SK-MEL-5 (cell line): Measurements from ENCODE around the gene CAMK1D. TPM values are rescaled to one million over a fixed set of nuclear protein-coding genes. Genes with fewer than 3 reads are reported as not detected.
"Not testable (repeated sequence)": the region's sequence is repeated elsewhere in the genome, so short reads cannot be mapped to it uniquely, and the experiment has no call there.

Source experiments
- DNase-seq: peaks from one replicate; pipeline ENCODE4 v3.0.0-alpha.2; 2016; ENCODE audit warnings: low read depth, low spot score
- in situ Hi-C: cut with HindIII; loops from 2 replicates; pipeline ENCODE4 v1.10.0; 2016; ENCODE audit warnings: low sequenced_read_pairs, high pct_unique_total_duplicates, low pct_unique_long_range_greater_than_20kb
- polyA plus RNA-seq, 2 experiments: library from polyadenylated mRNA; depleted of rRNA; stranded (reverse); fragments of >200 nt; gene quantifications; 2 replicates each; pipeline ENCODE4 v1.2.3, GENCODE V29; 2015
- total RNA-seq: library from RNA; depleted of rRNA; stranded (reverse); fragments of >200 nt; shearing (Covaris generic); gene quantifications from 2 replicates; pipeline ENCODE4 v1.2.3, GENCODE V29; 2014; rRNA removed

CAMK1D gene
- 0.16 and 0.37 TPM in 2 replicates for total RNA-seq
- 0.05 TPM in 1 of 2 replicates, not detected in the other for polyA plus RNA-seq (2015; cell fraction: cytosol; rRNA removed)
- 0.04 and 0.70 TPM in 2 replicates for polyA plus RNA-seq (2015; cell fraction: nucleus; rRNA removed)

DNA sequence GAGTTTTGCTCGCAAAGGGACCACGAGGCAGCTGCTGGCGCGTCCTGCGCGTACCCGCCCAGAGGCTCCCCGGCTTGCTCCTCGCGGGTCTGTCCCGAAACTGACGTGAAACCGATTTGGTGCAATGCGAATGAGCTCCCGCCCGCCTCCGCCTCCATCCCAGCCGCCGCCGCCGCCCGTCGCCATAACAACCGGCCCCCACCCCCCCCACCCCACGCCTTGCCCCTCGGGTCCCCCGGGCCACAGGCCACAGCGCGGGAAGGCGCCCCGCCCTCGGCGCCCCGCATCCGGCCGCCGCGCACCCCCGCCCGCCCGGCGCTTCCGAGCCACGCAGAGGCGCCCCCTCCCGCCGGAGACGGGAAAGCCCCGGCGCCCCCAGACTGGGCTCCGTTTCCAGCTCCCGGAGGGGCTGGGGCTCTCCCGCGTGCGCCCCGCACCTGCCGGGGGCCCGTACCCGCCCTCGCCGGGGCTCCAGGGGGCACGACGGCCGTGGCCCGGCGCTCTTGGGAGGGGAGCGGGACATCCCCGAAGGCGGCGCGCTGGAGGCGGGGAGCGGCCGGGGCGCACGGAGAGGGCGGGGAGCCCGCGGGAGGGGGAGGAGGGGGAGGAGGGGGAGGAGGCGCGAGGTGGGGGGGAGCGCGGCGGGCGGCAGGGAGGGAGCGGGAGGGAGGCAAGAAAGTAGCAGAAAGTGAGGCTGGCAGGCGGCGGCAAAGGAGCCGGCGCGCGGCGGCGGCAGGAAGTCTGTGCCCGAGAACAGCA is at the start of gene CAMK1D:
Gene CAMK1D, plus strand, starts transcription at position 678 of the 759 bp plus-strand sequence.
- in situ Hi-C loops: no loop called here

DNA sequence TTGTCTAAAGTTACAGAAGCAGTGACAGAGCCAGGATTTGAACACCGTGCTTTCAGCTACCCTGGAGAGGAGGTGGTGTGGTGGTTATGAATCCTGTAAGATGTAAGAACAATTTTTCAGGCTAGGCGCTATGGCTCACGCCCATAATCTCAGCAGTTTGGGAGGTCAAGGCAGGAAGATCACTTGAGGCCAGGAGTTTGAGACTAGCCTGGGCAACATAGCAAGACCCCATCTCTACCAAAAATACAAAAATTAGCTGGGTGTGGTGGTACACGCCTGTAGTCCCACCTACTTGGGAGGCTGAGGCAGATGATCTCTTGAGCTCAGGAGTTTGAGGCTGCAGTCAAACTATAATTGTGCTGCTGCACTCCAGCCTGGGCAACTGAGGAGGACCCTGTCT is 48.3 kb upstream of the CAMK1D start:
- DNase-seq, in situ Hi-C loops: not testable (repeated sequence)

More for the DNA sequence above, at the start of gene CAMK1D:
- peak; percentile 3 for DNase-seq

DNA sequence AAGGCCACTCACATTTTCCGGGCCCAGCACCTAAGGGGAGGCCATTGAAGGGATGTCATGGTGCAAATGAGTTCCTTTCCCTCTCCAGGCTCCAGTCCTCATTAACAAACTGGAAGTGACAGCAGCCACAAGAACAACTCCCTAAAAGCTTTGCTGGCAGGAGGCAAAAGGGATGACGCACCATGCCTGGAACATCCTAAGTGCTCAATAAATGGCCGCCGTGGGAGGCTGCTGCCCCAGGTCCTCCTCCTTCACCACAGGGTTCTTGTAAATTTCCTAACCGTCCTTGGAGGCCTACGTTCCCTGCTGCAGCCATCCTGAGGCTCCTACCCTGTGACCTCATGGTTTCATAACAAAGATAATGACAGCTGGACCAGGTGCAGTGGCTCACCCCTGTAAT is 41.3 kb upstream of the CAMK1D start:
- in situ Hi-C loops: no loop called here
- DNase-seq: no peak

DNA sequence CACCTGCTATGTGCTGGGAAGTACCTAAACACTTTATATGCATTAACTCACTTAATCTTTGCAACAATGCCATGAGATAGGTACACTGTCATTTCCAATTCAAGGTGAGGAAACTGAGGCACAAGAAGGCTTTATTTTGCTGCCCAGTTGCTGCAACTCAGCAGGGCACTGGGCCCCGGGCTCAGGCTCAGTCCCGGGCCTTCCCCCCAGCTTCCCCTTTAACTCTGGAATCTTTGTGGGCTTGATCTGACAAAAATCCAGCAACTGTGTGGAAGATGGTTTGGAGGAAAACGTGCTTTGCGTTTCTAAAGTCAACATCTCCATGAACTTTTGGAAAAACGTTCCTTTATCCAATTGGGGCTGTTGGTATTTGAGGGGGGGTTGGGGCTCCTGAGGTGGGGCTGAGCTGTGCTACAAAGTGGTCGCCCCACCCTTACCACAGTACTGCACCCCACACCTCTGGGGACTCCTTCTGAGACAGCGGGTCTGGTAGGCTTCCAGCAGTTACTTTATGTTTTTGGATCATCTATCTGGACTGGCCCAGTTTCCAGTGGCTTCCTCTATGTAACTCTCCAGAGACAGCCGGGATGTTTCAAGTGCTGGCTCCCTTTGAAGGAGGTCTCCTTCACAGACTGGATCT is 40.5 kb upstream of the CAMK1D start:
- no peak for DNase-seq
- in situ Hi-C loops: no loop called here

DNA sequence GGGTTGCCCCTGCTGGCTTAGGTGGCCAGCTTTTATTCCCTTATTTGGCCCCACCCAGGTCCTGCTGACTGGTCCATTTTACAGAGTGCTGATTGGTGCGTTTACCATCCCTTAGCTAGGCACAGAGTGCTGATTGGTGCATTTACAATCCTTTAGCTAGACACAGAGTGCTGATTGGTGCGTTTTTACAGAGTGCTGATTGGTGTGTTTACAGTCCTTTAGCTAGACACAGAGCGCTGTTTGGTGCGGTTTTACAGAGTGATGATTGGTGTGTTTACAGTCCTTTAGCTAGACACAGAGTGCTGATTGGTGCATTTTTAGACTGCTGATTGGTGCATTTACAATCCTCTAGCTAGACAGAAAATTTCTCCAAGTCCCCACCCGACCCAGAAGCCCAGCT is 39.6 kb upstream of the CAMK1D start:
- DNase-seq, in situ Hi-C loops: not testable (repeated sequence)

DNA sequence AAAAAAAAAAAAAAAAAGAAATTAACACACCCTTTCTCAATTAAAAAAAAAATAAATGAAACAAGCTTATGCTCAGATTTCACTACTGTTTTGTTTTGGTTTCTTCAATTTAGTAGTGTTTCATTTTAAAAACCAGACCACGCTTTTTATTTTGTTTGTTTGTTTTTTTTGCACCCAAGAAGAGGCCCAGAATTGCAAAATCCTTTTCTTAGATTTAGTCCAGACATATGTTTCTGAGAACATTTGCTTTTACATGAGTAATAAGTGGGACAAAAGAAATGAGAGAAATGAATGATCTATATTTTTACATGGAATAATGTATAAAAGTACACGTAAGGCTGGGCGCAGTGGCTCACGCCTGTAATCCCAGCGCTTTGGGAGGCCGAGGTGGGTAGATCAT is 34.5 kb upstream of the CAMK1D start:
- in situ Hi-C loops: no loop called here
- DNase-seq: no peak

DNA sequence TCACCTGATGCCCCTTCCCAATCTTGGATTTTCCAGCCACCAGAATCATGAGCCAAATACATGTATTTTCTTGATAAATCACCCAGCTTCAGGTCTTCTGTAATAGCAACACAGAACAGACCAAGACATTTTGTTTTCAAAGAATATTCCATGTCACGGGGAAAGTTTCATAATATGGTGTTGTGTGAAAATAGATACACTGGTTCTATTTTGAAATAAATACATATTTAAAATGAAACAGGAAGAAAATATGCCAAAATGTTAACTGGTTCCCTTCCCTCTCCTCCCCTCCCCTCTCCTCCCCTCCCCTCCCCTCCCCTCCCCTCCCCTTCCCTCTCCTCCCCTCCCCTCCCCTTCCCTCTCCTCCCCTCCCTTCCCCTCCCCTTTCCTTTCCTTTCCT is 30.3 kb upstream of the CAMK1D start:
- in situ Hi-C loops: no loop called here
- DNase-seq: no peak

DNA sequence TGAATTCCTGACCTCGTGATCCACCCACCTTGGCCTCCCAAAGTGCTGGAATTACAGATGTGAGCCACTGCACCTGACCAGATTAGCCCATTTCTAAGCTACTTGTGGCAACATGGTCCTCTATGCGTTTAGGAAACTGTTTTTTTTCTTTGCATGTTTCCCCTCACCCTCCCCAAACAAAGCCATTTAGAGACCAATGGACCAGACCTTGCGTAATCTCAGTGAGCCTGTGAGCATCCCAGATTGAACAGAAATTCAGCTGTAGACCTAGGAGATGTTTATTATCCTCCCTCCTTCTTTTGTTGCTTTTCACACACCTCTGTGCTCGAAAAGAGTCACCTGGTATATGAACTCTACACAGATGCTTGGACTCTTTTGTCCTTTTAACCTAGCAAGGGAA is 28.5 kb upstream of the CAMK1D start:
- no peak for DNase-seq
- in situ Hi-C loops: no loop called here

DNA sequence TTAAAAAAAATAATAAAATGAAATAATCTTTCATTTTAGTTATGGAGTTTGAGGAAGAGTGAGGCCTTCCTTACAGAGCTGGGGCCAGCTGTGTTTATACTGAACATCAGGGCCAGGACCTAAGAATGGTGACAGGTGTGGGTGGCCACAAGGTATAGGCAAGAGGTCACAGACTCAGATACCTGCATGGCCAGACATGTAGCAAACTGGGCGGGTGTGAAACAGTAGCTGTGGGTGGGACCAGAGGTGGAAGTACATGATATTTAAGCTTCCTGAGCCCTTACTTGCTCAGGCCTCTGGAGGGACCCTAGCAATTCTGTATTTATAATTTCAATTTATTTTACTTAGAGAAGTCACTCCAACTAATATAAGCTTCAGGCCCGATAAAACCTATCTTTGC is 27.7 kb upstream of the CAMK1D start:
- in situ Hi-C loops: no loop called here
- DNase-seq: no peak

DNA sequence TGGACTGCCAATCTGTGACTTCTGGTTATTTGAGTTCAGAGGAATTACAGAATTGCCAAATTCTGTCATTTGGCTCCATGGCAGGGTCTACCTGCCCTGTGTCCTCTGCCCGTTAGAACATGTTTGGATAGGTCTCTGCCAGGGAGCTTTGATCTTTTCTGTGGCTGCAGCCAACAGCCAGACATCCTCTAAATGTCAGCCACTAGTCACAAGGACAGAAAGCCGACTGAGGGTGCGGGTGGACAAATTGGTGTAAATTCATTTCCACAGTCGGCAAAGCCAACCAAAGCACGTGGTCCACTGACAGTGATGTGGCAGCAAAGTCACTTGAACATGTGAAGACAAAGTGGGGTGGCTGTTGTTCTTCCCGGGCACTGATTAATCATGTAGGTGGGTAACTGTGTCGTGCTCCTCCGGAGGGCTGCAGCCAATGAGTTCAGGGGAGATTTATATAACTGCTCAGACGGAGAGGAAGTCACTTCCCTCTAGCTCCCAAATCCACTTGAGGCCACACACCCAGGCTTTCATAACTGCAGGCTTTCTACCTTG is 26.7 kb upstream of the CAMK1D start:
- in situ Hi-C loops: no loop called here
- no peak for DNase-seq

DNA sequence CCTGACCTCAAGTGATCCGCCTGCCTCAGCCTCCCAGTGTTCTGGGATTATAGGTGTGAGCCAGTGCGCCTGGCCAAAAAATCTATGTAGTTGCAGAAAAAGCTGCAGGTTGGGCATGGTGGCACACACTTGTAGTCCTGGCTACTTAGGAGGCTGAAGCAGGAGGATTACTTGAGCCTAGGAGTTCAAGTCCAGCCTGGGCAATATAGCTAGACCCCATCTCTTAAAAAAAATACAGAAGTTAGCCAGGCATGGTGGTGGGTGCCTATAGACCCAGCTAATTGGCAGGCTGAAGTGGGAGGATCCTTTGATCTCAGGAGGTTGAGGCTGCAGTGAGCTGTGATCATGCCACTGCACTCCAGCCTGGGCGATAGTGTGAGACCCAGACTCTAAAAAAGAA is 24.8 kb upstream of the CAMK1D start:
- in situ Hi-C loops: no loop called here
- no peak for DNase-seq

DNA sequence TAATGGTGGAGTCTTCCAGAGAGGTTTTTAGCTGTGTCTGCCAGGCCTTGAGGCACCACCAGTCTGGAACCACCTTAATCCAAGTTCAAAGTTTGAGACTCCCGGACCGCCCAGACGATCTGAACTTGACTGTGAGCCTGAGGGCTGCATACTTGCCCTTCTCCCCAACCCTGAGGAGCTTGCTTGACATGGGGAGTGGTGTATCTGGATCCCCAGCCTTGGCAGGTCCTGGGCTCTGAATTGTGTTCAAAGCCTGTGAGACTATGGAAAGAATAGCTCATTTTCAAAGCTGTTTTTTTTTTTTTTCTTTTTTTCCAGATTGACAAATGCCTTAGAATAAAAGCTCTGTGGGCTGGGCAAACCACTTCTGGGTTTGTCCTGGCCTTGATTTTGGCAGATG is 22.3 kb upstream of the CAMK1D start:
- in situ Hi-C loops: no loop called here
- DNase-seq: no peak

DNA sequence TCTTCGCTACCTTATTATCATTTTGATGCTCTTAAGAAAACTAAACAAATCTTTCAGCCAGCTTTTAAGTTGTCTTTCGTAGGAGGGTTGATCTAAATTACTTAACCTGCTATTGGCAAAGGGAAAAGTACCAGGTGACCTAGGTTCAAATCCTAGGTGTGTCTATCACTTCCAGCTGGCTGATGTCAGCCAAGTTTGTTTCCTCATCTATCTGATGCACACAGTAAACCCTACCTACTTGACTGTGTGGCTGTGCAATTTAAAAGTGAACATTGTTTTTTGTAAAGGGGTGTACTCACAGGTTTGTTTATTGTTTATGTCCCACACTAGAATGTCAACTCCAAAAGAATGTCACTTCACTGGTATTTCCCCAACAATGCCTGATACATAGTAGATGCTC is 21.9 kb upstream of the CAMK1D start:
- in situ Hi-C loops: no loop called here
- no peak for DNase-seq

DNA sequence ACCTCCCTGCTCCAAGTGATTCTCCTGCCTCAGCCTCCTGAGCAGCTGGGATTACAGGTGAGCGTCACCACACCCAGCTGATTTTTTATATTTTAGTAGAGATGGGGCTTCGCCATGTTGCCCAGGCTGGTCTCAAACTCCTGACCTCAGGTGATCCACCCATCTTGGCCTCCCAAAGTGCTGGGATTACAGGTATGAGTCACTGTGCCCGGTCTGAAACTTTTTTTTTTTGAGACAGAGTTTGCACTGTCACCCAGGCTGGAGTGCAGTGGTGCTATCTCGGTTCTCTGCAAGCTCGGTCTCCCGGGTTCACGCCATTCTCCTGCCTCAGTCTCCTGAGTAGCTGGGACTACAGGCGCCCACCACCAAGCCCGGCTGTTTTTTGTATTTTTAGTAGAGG is 21.0 kb upstream of the CAMK1D start:
- in situ Hi-C loops, DNase-seq: not testable (repeated sequence)

DNA sequence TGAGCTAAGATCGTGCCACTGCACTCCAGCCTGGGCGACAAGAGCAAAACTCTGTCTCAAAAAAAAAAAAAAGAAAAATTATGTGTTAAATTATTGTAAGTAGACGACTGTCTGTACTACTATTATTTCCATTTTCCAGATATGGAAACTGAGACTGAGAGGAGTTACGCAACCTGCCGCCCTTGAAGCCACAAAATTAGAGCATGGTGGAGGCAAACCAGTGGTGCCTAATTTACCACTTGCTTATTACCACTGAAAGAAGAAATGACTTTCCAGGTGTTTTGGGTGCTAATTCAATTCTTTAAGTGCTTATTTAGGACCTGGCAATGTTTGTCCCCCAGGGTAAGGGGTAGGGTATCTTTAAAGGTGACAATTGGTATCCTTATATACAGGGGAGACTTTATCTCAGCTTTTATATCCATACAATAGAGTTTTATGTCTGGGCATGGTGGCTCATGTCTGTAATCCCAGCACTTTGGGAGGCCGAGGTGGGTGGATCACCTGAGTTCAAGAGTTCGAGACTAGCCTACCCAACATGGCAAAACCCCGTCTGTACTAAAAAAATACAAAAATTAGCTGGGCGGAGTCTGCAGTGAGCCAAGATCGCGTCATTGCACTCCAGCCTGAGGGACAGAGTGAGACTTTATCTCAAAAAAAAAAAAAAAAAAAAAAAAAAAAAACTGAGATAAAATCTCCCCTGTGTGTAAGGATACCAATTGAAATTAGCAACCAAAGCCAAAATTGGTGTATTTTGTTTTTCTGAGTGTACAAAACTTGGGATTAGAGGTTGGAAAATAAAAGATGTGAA is 16.6 kb upstream of the CAMK1D start:
- in situ Hi-C loops: no loop called here
- DNase-seq: no peak

DNA sequence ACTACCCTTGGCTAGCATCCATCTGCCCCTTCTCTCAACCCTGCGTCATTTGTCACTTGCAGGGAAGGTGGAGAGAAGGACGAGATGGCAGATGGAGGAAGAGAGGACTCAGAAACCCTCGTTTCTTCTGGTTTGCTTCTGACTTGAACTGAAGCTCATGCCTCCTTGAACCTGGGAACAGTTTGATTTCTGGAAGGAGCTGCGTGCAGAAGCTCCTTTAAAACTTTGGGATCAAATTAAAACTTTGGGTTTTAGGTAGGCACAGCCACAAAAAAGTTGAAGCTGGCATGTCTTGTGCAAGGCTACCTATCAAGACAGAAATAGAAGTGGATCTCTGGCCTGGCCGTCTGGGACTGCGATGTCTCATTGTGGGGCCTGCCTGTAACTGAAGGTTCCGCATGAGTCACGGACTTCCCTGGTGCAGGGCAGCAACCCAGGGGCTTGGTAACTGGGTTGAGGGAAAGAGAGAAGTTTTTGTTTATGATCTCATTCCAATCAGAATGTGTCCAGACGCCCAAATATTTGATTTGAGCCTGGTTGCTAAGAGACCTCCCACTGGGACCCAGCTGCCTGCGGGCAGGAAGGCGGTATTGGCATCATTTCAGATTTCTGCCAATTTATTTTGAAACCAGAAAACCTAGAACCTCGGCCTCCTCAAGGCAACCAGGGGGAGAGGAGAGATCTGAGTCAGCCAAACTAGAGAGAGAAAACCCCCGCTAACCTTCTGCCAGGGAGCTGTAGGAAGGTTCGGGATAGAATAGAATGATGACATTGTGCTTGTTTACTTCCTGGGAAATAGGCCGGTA is 15.8 kb upstream of the CAMK1D start:
- peak; percentile 56 for DNase-seq
- in situ Hi-C loops: no loop called here

DNA sequence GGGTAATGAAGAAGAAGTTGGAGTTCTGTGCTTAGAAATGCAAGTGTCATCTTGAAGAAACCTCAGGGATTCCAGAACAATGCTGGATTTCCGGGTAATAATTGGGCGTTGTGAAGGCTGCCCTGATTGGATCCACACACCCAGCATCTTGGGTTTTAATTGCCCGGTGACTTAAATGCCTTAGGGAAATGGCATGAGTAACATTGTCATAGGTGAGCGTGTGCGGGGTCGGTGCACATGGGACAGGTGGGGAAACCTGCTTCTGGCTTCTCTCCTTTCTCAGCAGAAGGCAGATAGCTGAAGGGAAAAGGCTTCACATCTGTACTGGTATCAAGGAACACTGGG is 15.2 kb upstream of the CAMK1D start:
- in situ Hi-C loops: no loop called here
- no peak for DNase-seq
